Stomach (tissue), 9 donors: ENCODE data around the gene ALG1. TPM values are rescaled to one million over a fixed set of nuclear protein-coding genes. Genes with fewer than 3 reads are reported as not detected.

Source experiments
- DNase-seq, 2 donors: peaks; one replicate each; pipeline versions ENCODE4 v3.0.0 to v3.0.0-alpha.2; 2013 to 2019
- H3K27ac ChIP-seq, 5 donors: fragments of 200-600 bp in 4 of 5; sonication (generic) in 4 of 5; one replicate each; pipeline ENCODE4 v1.5.1; 2013 to 2019; ENCODE audit warnings: mild to moderate bottlenecking in 1 of 5, moderate library complexity in 1 of 5
- H3K27me3 ChIP-seq, 3 donors: fragments of 200-600 bp; sonication (generic); one replicate each; pipeline ENCODE4 v1.5.1; 2017 to 2019; ENCODE audit warnings: mixed run types in 1 of 3
- H3K36me3 ChIP-seq, 4 donors: fragments of 200-600 bp; sonication (generic); 1 replicate in 3 of 4; 2 replicates in 1 of 4; pipeline ENCODE4 v1.5.1; 2016 to 2019
- H3K4me1 ChIP-seq, 4 donors: fragments of 200-600 bp; sonication (generic); one replicate each; pipeline ENCODE4 v1.5.1; 2016 to 2019
- H3K4me3 ChIP-seq, 4 donors: fragments of 200-600 bp; sonication (generic) in 3 of 4; one replicate each; pipeline ENCODE4 v1.5.1; 2016 to 2019; ENCODE audit warnings: mild to moderate bottlenecking in 1 of 4
- H3K9me3 ChIP-seq, 4 donors: fragments of 200-600 bp; sonication (generic); one replicate each; pipeline ENCODE4 v1.5.1; 2016 to 2019
- EP300 ChIP-seq: sonication (generic); formaldehyde crosslinking; IDR thresholded peaks from one replicate; pipeline ENCODE4 v1.6.1; 2017; ENCODE audit warnings: antibody characterized with exemption
- POLR2A ChIP-seq, 4 donors: fragments of 450-650 bp; IDR thresholded peaks; one replicate each; pipeline ENCODE4 v1.6.1; 2016; ENCODE audit warnings: antibody characterized with exemption in 4 of 4, control low read depth in 2 of 4, mild to moderate bottlenecking in 1 of 4, moderate library complexity in 1 of 4
- POLR2AphosphoS5 ChIP-seq, 3 donors: sonication (generic); formaldehyde crosslinking; IDR thresholded peaks; one replicate each; pipeline ENCODE4 v1.6.1; 2016; ENCODE audit warnings: antibody characterized with exemption in 3 of 3
- WGBS, 5 donors: extraction: QIAGEN DNeasy Blood & Tissue Kit in 3 of 5; methylation state at CpG; one replicate each; pipeline versions ENCODE4 v1.1.5 to v1.1.7; 2013 to 2018; 5-methylcytosine and 5-hydroxymethylcytosine counted together
- intact Hi-C: fragments of 100-400 bp; cut with DNase I; formaldehyde crosslinking; loops from one replicate; pipeline ENCODE4 v1.15.1; 2023; ENCODE audit warnings: low total_unique reads
- polyA plus RNA-seq, 3 donors: library from polyadenylated mRNA; stranded (reverse); fragments of 200-250 nt; gene quantifications; one replicate each; pipeline ENCODE4 v1.2.3, GENCODE V29; 2013
- total RNA-seq, 5 donors: library from RNA; depleted of rRNA; stranded (reverse); fragments of >200 nt; gene quantifications; one replicate each; pipeline versions ENCODE4 v1.1.0 to v1.2.3, GENCODE V29; 2014 to 2016
- TF ChIP-seq, protein P1 (sequence below), 7 experiments: fragments of 450-650 bp in 4 of 7; fragments of 200-600 bp in 3 of 7; sonication (generic) in 3 of 7; IDR thresholded peaks; one replicate each; pipeline ENCODE4 v1.5.1; 2016 to 2019; ENCODE audit warnings: antibody characterized with exemption in 7 of 7, control low read depth in 2 of 7, mild to moderate bottlenecking in 1 of 7
- donor health status: healthy with polysubstance abuse.
- donor health status: Bipolar disorder and iron deficiency.
- donor health status: healthy.

Gene ALG1
- total and polyA plus RNA-seq, 8 donors = 4.5 to 53.9 (median 17.6) TPM

- DNase-seq = no peak
- peaks cover 12 to 24% (median 20%) of the 10 kb centered on the region in 4 donors for H3K4me1 ChIP-seq
- TF ChIP-seq, protein P1, sequence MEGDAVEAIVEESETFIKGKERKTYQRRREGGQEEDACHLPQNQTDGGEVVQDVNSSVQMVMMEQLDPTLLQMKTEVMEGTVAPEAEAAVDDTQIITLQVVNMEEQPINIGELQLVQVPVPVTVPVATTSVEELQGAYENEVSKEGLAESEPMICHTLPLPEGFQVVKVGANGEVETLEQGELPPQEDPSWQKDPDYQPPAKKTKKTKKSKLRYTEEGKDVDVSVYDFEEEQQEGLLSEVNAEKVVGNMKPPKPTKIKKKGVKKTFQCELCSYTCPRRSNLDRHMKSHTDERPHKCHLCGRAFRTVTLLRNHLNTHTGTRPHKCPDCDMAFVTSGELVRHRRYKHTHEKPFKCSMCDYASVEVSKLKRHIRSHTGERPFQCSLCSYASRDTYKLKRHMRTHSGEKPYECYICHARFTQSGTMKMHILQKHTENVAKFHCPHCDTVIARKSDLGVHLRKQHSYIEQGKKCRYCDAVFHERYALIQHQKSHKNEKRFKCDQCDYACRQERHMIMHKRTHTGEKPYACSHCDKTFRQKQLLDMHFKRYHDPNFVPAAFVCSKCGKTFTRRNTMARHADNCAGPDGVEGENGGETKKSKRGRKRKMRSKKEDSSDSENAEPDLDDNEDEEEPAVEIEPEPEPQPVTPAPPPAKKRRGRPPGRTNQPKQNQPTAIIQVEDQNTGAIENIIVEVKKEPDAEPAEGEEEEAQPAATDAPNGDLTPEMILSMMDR (IDR thresholded peaks at IDR 0.05) = no peak
- TF ChIP-seq POLR2AphosphoS5 (IDR thresholded peaks at IDR 0.05) = no peak
- TF ChIP-seq EP300 = no peak
- TF ChIP-seq POLR2A (IDR thresholded peaks at IDR 0.05) = no peak
- intact Hi-C loops = no loop called here
- WGBS, 5 donors = 69 to 74% (median 73%) methylated on average over 18 to 19 of the region's 19 CpGs
- peaks cover 0 to 29% (median 16%) of the 10 kb centered on the region in 4 donors for H3K36me3 ChIP-seq
- H3K27me3 ChIP-seq = no peaks in the 10 kb centered on the region
- H3K4me3 ChIP-seq = no peak overlapping the region
- H3K9me3 ChIP-seq = no peaks in the 10 kb centered on the region
- no peak overlapping the region for H3K27ac ChIP-seq
Observed at GRCh38 chr16:5062790-5063765, 8.6 kb upstream of the ALG1 start.

GRCh38 chr16:5064915-5065314, 6.7 kb upstream of the ALG1 start:
- 17 to 28% (median 21%) methylated on average over 2 to 7 of the region's 7 CpGs for WGBS, 5 donors
- H3K4me3 ChIP-seq = peak overlapping the region; percentile 25 to 39 (median 30)
- intact Hi-C loops = no loop called here
- peaks cover 0 to 16% (median 10%) of the 10 kb centered on the region in 4 donors for H3K36me3 ChIP-seq
- H3K4me1 ChIP-seq = peaks cover 12 to 24% (median 20%) of the 10 kb centered on the region in 4 donors
- H3K27me3 ChIP-seq = no peaks in the 10 kb centered on the region
- TF ChIP-seq POLR2AphosphoS5 (IDR thresholded peaks at IDR 0.05) (no peak), EP300 (no peak), POLR2A (IDR thresholded peaks at IDR 0.05) (no peak)
- TF ChIP-seq, protein P1 (IDR thresholded peaks at IDR 0.05) = no peak
- H3K27ac ChIP-seq = peak overlapping the region; percentile 41 to 73 (median 68)
- H3K9me3 ChIP-seq = no peaks in the 10 kb centered on the region
- DNase-seq = peak; percentile 82 to 90

GRCh38 chr16:5065326-5065725, 6.3 kb upstream of the ALG1 start:
- H3K27ac ChIP-seq = peak overlapping the region; percentile 41 to 73 (median 68)
- no peaks in the 10 kb centered on the region for H3K27me3 ChIP-seq
- intact Hi-C loops = no loop called here
- TF ChIP-seq POLR2A (IDR thresholded peaks at IDR 0.05) = no peak
- TF ChIP-seq, protein P1 (IDR thresholded peaks at IDR 0.05) = no peak
- no peak for TF ChIP-seq POLR2AphosphoS5 (IDR thresholded peaks at IDR 0.05)
- no peak for TF ChIP-seq EP300
- no peaks in the 10 kb centered on the region for H3K9me3 ChIP-seq
- H3K4me3 ChIP-seq = peak overlapping the region; percentile 25 to 39 (median 30)
- H3K4me1 ChIP-seq = peaks cover 12 to 24% (median 20%) of the 10 kb centered on the region in 4 donors
- WGBS, 5 donors = 9 to 39% (median 22%) methylated on average over 7 to 8 of the region's 8 CpGs
- peak in 1 of 2 donors; percentile 28 for DNase-seq
- peaks cover 0 to 12% (median 6%) of the 10 kb centered on the region in 4 donors for H3K36me3 ChIP-seq

- WGBS, 5 donors = 19 to 36% (median 25%) methylated on average over 8 to 10 of the region's 10 CpGs
- TF ChIP-seq, protein P1 (IDR thresholded peaks at IDR 0.05) = no peak
- TF ChIP-seq EP300 (no peak), POLR2AphosphoS5 (IDR thresholded peaks at IDR 0.05) (no peak), POLR2A (IDR thresholded peaks at IDR 0.05) (no peak)
- H3K4me3 ChIP-seq = peak within 1 kb of the TSS; percentile 25 to 39 (median 30)
- H3K9me3 ChIP-seq = no peaks in the 10 kb centered on the region
- H3K36me3 ChIP-seq = peaks cover 0 to 11% (median 5%) of the 10 kb centered on the region in 4 donors
- H3K27me3 ChIP-seq = no peaks in the 10 kb centered on the region
- peak; percentile 46 to 48 for DNase-seq
- peaks cover 12 to 24% (median 20%) of the 10 kb centered on the region in 4 donors for H3K4me1 ChIP-seq
- peak within 1 kb of the TSS; percentile 41 to 73 (median 68) for H3K27ac ChIP-seq
- intact Hi-C loops = no loop called here
Observed at GRCh38 chr16:5065813-5066212, 5.8 kb upstream of the ALG1 start, which contains the start of gene C16orf89. TSS of gene C16orf89 (minus strand) at chr16:5065956. CDS start at chr16:5065908, 48 bp downstream.
